Activated T-cell treated with anti-CD3 and anti-CD28 coated beads, Interleukin-2, amount 50 U/mL, for 72 hours (primary cell): ENCODE results near the gene FIGN. TPM values are rescaled to one million over a fixed set of nuclear protein-coding genes. Genes with fewer than 3 reads are reported as not detected.
A peak's percentile ranks its signal among the peaks of the same experiment; 100 is the strongest.

Source experiments
- ATAC-seq, 2 donors: fragments of 150-1000 bp; cut with Tn5 transposase; replicated peaks in 1 of 2; 2 replicates each; pipeline ENCODE4 v1.10.0; 2021; ENCODE audit warnings: moderate library complexity in 2 of 2, mild to moderate bottlenecking in 1 of 2
- DNase-seq, 2 donors: peaks; one replicate each; pipeline ENCODE4 v3.0.0; 2021 to 2022; ENCODE audit warnings: mixed read lengths in 1 of 2
- H3K27ac Mint-ChIP-seq: one replicate; pipeline ENCODE4 v1.8.0; 2022; ENCODE audit warnings: mild to moderate bottlenecking, moderate library complexity, mixed read lengths
- H3K27me3 Mint-ChIP-seq: one replicate; pipeline ENCODE4 v1.8.0; 2022; ENCODE audit warnings: low read depth, mixed read lengths
- H3K36me3 Mint-ChIP-seq, 2 donors: one replicate each; pipeline ENCODE4 v1.8.0; 2022; ENCODE audit warnings: mixed read lengths in 2 of 2, mild to moderate bottlenecking in 1 of 2; ENCODE audit not compliant: insufficient read depth in 2 of 2
- H3K4me1 Mint-ChIP-seq: one replicate; pipeline ENCODE4 v1.8.0; 2022; ENCODE audit warnings: low read depth, mixed read lengths
- H3K4me3 Mint-ChIP-seq, 2 donors: one replicate each; pipeline ENCODE4 v1.8.0; 2022; ENCODE audit warnings: mild to moderate bottlenecking in 2 of 2, mixed read lengths in 2 of 2, moderate library complexity in 2 of 2
- H3K9me3 Mint-ChIP-seq, 2 donors: one replicate each; pipeline ENCODE4 v1.8.0; 2022; ENCODE audit warnings: mixed read lengths in 2 of 2
- total RNA-seq, 2 donors: library from RNA; stranded (reverse); gene quantifications; one replicate each; pipeline ENCODE4 v1.2.3, GENCODE V29; 2022

Gene FIGN, protein sequence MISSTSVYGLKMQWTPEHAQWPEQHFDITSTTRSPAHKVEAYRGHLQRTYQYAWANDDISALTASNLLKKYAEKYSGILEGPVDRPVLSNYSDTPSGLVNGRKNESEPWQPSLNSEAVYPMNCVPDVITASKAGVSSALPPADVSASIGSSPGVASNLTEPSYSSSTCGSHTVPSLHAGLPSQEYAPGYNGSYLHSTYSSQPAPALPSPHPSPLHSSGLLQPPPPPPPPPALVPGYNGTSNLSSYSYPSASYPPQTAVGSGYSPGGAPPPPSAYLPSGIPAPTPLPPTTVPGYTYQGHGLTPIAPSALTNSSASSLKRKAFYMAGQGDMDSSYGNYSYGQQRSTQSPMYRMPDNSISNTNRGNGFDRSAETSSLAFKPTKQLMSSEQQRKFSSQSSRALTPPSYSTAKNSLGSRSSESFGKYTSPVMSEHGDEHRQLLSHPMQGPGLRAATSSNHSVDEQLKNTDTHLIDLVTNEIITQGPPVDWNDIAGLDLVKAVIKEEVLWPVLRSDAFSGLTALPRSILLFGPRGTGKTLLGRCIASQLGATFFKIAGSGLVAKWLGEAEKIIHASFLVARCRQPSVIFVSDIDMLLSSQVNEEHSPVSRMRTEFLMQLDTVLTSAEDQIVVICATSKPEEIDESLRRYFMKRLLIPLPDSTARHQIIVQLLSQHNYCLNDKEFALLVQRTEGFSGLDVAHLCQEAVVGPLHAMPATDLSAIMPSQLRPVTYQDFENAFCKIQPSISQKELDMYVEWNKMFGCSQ
- total RNA-seq = not detected

DNA sequence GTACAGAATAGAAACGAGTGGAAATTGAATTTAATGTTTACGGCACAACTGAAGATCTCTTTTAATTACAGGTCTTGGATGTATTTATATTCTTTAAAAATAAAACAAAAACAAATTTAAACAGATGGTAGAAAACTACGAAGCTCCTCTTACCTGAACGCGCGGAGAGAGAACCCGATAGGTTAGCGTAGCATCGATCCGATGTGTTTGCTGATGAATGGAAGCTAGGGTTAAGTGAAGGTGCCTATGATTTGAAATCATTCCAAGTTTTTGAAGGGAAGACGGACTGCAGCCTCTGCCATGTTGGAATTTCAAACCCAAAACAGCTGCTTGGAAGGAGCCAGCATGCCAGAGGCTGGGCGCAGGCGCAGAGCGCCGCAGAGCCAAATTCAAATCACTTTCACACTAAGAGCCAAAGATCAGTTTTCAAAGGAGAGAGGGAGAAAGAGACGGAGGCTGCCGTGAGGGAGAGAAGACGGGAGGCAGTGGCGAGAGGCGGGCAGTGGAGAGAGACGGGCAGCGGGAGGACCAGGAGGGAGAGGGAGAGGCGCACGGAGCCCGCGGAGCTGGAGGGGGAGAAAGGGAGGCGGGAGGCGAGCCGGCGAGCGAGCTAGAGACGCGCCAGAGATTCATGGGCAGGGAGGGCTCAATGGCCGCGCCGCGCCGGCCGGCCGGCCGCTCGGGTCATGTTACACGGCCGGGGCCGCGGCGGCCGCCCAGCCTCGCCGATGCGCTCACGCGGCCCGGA lies at the start of gene FIGN:
FIGN (minus strand) TSS at position 324 of the 748 bp plus-strand sequence. CDS start 1,081 bp downstream, outside the sequence.
- no peak for DNase-seq
- Mint-ChIP-seq H3K27ac (no peak within 1 kb of the TSS), H3K4me3 (peak within 1 kb of the TSS; percentile 17 to 79)

DNA sequence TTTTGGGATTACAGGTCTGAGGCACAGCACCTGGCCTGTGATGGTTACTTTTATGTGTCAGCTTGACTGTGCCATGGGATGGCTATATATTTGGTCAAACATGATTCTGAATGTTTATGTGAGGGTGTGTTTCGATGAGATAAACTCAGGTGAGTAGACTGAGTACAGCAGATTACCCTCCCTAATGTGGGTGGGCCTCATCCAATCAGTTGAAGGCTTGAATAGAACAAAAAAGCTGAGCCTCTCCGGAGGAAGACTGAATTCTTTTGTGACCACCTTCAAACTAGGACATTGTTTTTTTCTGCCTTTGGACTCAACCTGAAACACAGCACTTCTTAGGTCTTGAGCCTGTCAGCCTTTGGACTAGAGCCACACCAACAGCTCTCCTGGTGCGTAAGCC lies 49.4 kb upstream of the FIGN start:
- no peak for DNase-seq
- H3K27ac Mint-ChIP-seq = no peak overlapping the region
- peaks cover 1 to 5% of the 10 kb centered on the region in 2 donors for H3K9me3 Mint-ChIP-seq
- peaks cover 0 to 1% of the 10 kb centered on the region in 2 donors for H3K36me3 Mint-ChIP-seq
- no peaks in the 10 kb centered on the region for H3K27me3 Mint-ChIP-seq
- no peak for ATAC-seq
- H3K4me3 Mint-ChIP-seq = no peak overlapping the region
- H3K4me1 Mint-ChIP-seq = no peaks in the 10 kb centered on the region

More for the DNA sequence above, at the start of gene FIGN:
- no peak for ATAC-seq
- H3K9me3 Mint-ChIP-seq = peaks cover 2 to 5% of the 10 kb centered on the region in 2 donors
- peaks cover 0 to 5% of the 10 kb centered on the region in 2 donors for H3K36me3 Mint-ChIP-seq
- peaks cover 33% of the 10 kb centered on the region for H3K27me3 Mint-ChIP-seq
- peaks cover 4% of the 10 kb centered on the region for H3K4me1 Mint-ChIP-seq

DNA sequence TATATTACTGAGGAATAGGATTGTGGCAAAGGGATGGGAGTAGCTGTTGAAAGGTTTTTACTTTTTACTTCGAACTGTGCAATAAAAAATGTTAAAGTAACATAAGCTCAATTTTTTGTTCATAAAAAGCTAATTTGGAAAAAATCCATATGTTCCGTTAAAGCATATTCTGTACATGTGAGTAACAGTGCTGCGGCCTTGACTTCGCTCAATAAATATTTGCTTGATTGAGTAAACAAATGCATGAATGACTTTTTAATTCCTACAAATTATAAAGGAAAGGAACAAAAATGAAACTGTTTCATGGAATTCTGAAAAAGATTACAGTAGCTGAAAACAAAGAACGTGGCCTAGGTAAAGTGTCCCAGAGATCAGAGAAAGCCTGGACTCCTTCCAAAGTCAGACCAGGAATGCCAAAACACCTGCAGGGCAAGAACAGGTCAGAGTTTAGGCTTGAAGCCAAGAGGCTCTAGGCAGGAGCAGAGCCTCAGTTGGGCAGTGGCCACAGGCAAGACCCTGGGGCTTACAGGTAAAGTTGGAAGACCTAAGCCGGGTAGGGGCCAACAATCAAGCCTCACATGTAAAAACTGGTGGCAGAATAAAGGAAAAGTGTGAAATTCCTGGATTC lies 44.3 kb upstream of the FIGN start:
- DNase-seq = no peak
- Mint-ChIP-seq H3K4me3 (no peak overlapping the region), H3K36me3 (peaks cover 0 to 2% of the 10 kb centered on the region in 2 donors), H3K27me3 (no peaks in the 10 kb centered on the region), H3K9me3 (peaks cover 7 to 8% of the 10 kb centered on the region in 2 donors), H3K4me1 (no peaks in the 10 kb centered on the region), H3K27ac (no peak overlapping the region)
- ATAC-seq = no peak

DNA sequence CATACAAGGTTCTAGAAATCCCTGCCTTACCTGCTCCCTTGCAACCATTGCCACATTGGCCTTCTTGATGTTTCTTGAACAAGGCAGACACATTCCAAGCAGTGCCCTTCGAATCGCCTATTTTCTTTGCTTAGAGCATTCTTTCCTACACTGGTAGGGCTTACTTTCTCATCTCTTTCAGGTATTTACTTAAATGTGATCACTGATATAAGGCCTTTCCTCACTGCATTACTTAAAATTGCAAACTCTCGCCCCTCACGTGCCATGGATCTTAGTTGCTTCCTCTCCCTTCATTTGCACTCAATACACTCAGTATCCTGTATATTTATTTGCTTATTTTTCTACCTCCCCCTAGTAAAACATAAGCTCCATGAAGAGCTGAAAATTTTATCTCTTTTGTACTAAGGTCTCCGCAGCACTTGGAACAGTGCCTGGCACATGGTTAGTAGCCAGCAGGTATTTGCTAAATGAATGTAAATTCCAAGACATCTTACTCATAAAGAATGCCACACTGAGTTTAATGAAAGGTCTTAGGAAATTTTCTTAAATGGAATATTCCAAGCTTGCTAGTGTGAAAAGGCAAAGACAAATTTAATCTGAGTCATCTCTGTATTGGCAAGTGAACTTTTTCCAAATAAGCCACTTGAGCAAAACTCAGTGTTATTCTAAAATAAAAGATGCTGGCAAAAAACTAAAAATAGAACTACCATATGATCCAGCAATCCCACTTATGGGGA lies 42.4 kb upstream of the FIGN start:
- no peak for DNase-seq
- no peaks in the 10 kb centered on the region for H3K4me1 Mint-ChIP-seq
- H3K27ac Mint-ChIP-seq = no peak overlapping the region
- peaks cover 7 to 8% of the 10 kb centered on the region in 2 donors for H3K9me3 Mint-ChIP-seq
- no peak for ATAC-seq
- H3K4me3 Mint-ChIP-seq = no peak overlapping the region
- H3K36me3 Mint-ChIP-seq = peaks cover 0 to 2% of the 10 kb centered on the region in 2 donors
- no peaks in the 10 kb centered on the region for H3K27me3 Mint-ChIP-seq

DNA sequence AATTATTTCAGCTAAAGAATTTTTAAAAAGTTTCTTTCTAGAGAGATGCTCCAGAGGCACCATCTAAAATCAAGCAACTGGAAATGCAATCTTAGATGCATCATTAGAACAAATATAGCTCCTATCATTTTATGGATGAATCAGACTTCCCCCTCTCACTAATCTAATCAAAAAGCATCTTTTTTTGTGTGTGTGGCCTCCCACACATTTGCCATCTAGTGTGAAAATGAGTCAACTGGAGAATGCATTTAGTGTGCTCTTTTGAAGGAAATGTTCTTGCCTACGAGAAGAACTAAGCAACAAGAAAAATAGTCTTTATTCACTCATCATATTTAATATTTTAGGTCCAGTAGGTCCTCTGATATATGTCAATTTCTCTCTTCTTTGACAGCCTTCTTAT lies 39.5 kb upstream of the FIGN start:
- ATAC-seq = no peak
- H3K27ac Mint-ChIP-seq = no peak overlapping the region
- no peak for DNase-seq
- H3K27me3 Mint-ChIP-seq = no peaks in the 10 kb centered on the region
- no peak overlapping the region for H3K4me3 Mint-ChIP-seq
- peaks cover 0 to 2% of the 10 kb centered on the region in 2 donors for H3K36me3 Mint-ChIP-seq
- no peaks in the 10 kb centered on the region for H3K4me1 Mint-ChIP-seq
- H3K9me3 Mint-ChIP-seq = peaks cover 8% of the 10 kb centered on the region in 2 donors

DNA sequence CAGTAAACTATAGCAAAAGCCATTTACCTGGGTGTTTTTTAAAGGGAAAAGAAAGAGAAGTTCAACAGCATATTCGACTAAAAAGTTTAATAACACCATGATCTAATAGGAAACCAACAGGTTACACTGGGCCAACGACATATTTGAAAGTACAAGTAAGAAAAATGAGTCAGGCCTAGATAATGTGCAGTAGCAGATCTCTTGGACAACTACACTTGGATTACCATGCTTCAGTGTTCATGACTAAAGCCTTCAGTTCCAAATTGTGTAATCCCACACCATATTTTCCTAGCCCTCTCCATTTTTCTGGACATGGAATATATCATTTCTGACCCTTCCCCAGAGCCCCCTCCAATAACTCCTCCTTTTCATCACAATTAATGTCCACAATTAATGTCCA lies 39.1 kb upstream of the FIGN start:
- no peak overlapping the region for H3K4me3 Mint-ChIP-seq
- DNase-seq (no peak), ATAC-seq (no peak)
- H3K36me3 Mint-ChIP-seq = peaks cover 0 to 2% of the 10 kb centered on the region in 2 donors
- H3K4me1 Mint-ChIP-seq = no peaks in the 10 kb centered on the region
- H3K27me3 Mint-ChIP-seq = no peaks in the 10 kb centered on the region
- H3K27ac Mint-ChIP-seq = peak overlapping the region; percentile 10
- peaks cover 8% of the 10 kb centered on the region in 2 donors for H3K9me3 Mint-ChIP-seq

DNA sequence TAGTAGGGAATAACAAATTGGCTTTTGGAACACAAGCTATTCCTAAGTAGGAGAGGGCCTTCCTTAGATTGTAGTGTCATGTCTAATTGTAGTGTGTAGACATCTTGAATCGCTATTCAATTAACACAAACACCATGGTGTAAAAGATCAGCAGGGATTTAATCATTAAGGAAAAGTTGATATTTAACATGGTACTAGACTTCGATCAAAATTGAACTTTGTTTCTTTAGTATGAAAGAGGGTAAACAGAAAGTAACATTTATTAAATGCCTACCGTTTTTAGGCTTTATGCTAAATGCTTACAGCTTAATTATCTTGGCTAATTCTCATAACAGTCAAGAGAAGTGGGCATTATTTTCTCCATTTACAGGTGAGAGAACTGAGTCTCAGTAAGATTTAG lies 37.5 kb upstream of the FIGN start:
- Mint-ChIP-seq H3K27me3 (no peaks in the 10 kb centered on the region), H3K4me3 (no peak overlapping the region), H3K36me3 (peaks cover 0 to 2% of the 10 kb centered on the region in 2 donors), H3K27ac (no peak overlapping the region), H3K4me1 (no peaks in the 10 kb centered on the region), H3K9me3 (peaks cover 7 to 8% of the 10 kb centered on the region in 2 donors)
- ATAC-seq = no peak
- DNase-seq = no peak

DNA sequence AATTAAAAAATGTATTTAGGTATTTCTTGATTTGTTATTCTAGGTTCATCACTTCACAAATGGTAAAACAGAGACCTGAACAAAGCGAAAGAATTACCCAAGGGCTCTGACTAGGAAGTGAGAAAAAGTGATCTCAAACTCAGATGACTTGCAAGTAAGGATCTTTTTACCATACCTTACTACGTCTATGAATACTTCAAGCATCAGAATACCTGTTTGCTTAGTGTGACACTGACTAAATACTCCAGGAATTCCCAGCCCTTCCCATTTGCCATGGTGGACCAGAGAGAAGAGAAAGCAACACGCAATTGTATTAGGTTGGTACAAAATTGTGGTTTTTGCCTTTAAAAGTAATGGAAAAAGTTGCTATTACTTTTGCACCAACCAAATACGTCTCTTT lies 35.8 kb upstream of the FIGN start:
- Mint-ChIP-seq H3K4me1 (no peaks in the 10 kb centered on the region), H3K27me3 (no peaks in the 10 kb centered on the region), H3K27ac (no peak overlapping the region), H3K9me3 (peaks cover 2 to 3% of the 10 kb centered on the region in 2 donors), H3K4me3 (no peak overlapping the region), H3K36me3 (no peaks in the 10 kb centered on the region)
- no peak for ATAC-seq
- DNase-seq = no peak

DNA sequence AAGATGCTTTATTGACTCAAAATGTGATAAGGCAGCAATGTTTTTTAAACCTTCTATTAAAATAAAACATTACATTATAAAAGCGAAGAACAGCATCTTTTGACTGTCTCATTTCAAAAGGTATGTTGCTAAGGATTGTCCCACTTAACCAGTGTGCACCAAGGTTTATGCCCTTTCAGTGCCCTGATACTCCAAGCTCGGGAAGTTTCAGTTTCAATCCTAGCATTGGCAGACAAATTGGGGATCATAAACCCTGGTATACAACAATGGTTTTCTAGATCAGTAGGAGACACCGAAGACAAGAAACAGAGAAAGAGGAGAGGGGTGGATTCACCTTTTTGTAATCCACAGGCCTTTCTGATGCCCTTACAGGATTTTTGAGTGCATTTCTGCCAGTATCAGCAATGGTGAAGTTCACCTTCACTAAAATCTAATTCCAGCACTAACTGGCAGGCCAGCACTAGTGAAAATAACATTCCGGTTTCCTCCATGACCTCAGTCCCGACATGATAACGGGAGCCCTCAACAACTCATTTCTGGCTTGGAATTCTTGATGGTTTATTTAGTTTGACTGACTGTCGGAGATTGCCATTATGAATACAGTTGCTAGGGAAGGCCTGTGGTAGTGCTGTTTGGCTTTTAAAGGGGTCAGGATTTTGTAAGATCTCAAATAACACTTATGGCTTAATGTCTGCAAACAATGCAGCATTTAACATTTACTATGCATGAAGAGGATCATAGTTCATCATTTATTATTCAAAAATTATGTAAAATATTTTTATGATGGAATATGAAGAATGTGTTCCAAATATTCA lies 33.3 kb upstream of the FIGN start:
- Mint-ChIP-seq H3K4me3 (no peak overlapping the region), H3K27ac (no peak overlapping the region), H3K36me3 (no peaks in the 10 kb centered on the region), H3K27me3 (no peaks in the 10 kb centered on the region), H3K9me3 (peaks cover 1 to 5% of the 10 kb centered on the region in 2 donors), H3K4me1 (no peaks in the 10 kb centered on the region)
- ATAC-seq (no peak), DNase-seq (no peak)

DNA sequence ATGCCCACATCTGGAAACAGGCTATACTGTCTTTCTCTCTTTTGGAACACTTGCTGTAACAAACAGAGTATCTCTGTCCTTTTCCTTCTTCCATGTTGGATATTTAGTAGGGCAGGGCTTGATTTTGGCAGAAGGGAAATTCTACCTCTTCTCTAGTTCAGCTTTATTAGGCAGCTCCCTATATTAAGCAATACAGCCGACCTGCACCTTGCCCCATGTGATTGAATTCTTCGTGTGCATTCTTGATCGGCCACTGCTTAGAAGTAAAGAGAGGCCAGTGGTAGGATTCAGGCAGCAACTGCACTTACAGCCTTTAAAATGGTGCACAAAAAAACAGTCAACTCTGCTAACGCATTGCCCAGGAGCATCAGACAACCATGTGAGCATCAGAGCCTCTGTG lies 31.3 kb upstream of the FIGN start:
- H3K4me1 Mint-ChIP-seq = no peaks in the 10 kb centered on the region
- peaks cover 0 to 5% of the 10 kb centered on the region in 2 donors for H3K9me3 Mint-ChIP-seq
- DNase-seq = no peak
- H3K27me3 Mint-ChIP-seq = no peaks in the 10 kb centered on the region
- no peak overlapping the region for H3K27ac Mint-ChIP-seq
- ATAC-seq = no peak
- no peaks in the 10 kb centered on the region for H3K36me3 Mint-ChIP-seq
- H3K4me3 Mint-ChIP-seq = no peak overlapping the region

DNA sequence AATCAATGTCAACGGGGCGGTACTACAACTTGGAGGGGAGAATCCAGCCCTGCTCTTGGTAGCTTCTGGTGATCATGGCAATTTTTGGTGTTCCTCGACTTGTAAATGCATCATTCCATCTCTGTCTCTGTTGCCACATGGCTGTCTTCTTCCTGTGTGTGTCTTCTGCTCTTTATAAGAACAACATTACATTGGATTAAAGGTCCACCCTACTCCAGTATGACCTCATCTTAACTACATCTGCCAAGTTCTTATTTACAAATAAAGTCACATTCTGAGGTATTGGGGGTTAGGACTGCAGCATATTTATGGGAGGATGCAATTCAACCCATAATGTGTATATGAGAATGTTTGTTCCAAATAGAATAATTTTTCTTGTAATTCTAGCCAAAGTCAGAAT lies 28.8 kb upstream of the FIGN start:
- Mint-ChIP-seq H3K36me3 (no peaks in the 10 kb centered on the region), H3K4me1 (no peaks in the 10 kb centered on the region), H3K27me3 (no peaks in the 10 kb centered on the region), H3K9me3 (peaks cover 0 to 7% of the 10 kb centered on the region in 2 donors), H3K4me3 (no peak overlapping the region), H3K27ac (no peak overlapping the region)
- DNase-seq (no peak), ATAC-seq (no peak)
